Activated CD8-positive, alpha-beta T cell treated with anti-CD3 and anti-CD28 coated beads for 36 hours (primary cell): ENCODE results near the gene UBAC1. TPM values are rescaled to one million over a fixed set of nuclear protein-coding genes. Genes with fewer than 3 reads are reported as not detected.

Experiments
- ATAC-seq: fragments of 200-7000 bp; cut with Tn5 transposase; one replicate; pipeline ENCODE4 v1.10.0; 2021; ENCODE audit warnings: mild to moderate bottlenecking, moderate library complexity
- CTCF ChIA-PET: fragments of 350-600 bp; sonication (Branson Sonifier 250); formaldehyde crosslinking; loops from one replicate; lab custom pipeline; 2021; ENCODE audit warnings: antibody characterized with exemption; lab: Charles Lee
- POLR2A ChIA-PET: fragments of 350-600 bp; sonication (Branson Sonifier 250); formaldehyde crosslinking; loops from one replicate; lab custom pipeline; 2021; ENCODE audit warnings: antibody characterized with exemption; lab: Charles Lee
- DNase-seq: peaks from one replicate; pipeline ENCODE4 v3.0.0-alpha.2; 2020
- H3K27ac Mint-ChIP-seq: one replicate; pipeline ENCODE4 v1.8.0; 2021; ENCODE audit warnings: mild to moderate bottlenecking, mixed read lengths
- H3K27me3 Mint-ChIP-seq: one replicate; pipeline ENCODE4 v1.8.0; 2021; ENCODE audit warnings: mixed read lengths
- H3K36me3 Mint-ChIP-seq: one replicate; pipeline ENCODE4 v1.8.0; 2021; ENCODE audit warnings: low read depth, mixed read lengths
- H3K4me1 Mint-ChIP-seq: one replicate; pipeline ENCODE4 v1.8.0; 2021; ENCODE audit warnings: low read depth, mixed read lengths
- H3K4me3 Mint-ChIP-seq: one replicate; pipeline ENCODE4 v1.8.0; 2021; ENCODE audit warnings: mild to moderate bottlenecking, moderate library complexity, mixed read lengths
- H3K9me3 Mint-ChIP-seq: one replicate; pipeline ENCODE4 v1.8.0; 2021; ENCODE audit warnings: mixed read lengths
- intact Hi-C: fragments of 100-400 bp; cut with micrococcal nuclease; formaldehyde crosslinking; loops from one replicate; pipeline ENCODE4 v1.10.0; 2022
- total RNA-seq, 2 experiments: library from RNA; stranded (reverse); gene quantifications; one replicate each; pipeline ENCODE4 v1.2.3, GENCODE V29; 2021
- TF ChIP-seq, protein P1 (sequence below): fragments of 200-600 bp; IDR thresholded peaks from one replicate; pipeline ENCODE4 v1.8.0; 2022; ENCODE audit warnings: antibody characterized with exemption, mild to moderate bottlenecking

Gene UBAC1
- total RNA-seq, 2 experiments from 2014 or later: 32.4 to 34.3 TPM

DNA sequence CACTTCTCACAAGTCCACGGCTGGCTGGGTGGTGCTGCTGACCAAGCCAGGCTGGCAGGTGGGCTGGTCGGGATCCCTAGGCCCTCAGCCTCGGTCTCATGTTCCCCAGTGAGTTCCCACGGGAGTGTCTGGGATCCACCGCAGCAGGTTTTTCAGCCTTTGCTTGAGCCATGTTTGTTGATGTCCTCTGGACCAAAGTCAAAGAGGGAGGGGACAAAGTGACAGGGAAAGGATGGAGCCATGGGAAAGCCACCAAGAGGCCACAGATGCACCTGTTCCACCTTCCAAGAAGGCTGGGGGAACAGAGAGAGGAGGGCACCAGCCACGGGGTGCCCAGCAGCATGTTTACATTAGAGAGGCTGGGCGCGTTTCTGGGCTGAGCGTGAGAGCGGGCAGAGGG is 2.8 kb upstream of the UBAC1 start:
- ChIA-PET POLR2A (interaction anchor here (1.0 kb wide), 1 partner anchor 33 kb away, joined by 3 read pairs; no protein-coding TSS in a partner anchor), CTCF (interaction anchor here (1.4 to 1.6 kb wide), 2 partner anchors 157 to 159 kb away, joined by 5 to 6 read pairs; no protein-coding TSS in a partner anchor)
- ATAC-seq (no peak), DNase-seq (no peak)
- Mint-ChIP-seq H3K27ac (no peak overlapping the region), H3K9me3 (no peaks in the 10 kb centered on the region), H3K36me3 (no peaks in the 10 kb centered on the region), H3K4me3 (no peak overlapping the region), H3K27me3 (peaks cover 2% of the 10 kb centered on the region), H3K4me1 (peaks cover 31% of the 10 kb centered on the region)
- TF ChIP-seq, protein P1, sequence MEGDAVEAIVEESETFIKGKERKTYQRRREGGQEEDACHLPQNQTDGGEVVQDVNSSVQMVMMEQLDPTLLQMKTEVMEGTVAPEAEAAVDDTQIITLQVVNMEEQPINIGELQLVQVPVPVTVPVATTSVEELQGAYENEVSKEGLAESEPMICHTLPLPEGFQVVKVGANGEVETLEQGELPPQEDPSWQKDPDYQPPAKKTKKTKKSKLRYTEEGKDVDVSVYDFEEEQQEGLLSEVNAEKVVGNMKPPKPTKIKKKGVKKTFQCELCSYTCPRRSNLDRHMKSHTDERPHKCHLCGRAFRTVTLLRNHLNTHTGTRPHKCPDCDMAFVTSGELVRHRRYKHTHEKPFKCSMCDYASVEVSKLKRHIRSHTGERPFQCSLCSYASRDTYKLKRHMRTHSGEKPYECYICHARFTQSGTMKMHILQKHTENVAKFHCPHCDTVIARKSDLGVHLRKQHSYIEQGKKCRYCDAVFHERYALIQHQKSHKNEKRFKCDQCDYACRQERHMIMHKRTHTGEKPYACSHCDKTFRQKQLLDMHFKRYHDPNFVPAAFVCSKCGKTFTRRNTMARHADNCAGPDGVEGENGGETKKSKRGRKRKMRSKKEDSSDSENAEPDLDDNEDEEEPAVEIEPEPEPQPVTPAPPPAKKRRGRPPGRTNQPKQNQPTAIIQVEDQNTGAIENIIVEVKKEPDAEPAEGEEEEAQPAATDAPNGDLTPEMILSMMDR: no peak
- intact Hi-C loops: no loop called here

DNA sequence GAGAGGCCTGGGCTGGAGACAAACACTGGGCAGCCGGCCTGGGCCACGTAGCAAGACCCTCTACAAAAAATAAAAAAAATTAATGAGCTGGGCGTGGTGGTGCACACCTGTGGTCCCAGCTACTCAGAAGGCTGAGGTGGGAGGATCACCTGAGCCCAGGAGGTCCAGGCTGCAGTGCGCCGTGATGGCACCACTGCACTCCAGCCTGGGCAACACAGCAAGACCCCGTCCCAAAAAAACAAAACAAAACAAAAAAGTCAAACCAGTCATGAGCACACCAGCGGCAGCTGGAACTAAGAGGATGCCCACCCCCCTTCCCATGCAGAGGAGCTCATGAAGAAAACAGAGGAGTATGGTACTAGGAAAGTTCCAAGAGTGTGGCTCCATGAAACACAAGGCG is 2.2 kb upstream of the UBAC1 start:
- peaks cover 34% of the 10 kb centered on the region for H3K4me1 Mint-ChIP-seq
- H3K27ac Mint-ChIP-seq: no peak overlapping the region
- TF ChIP-seq, protein P1: no peak
- POLR2A ChIA-PET: interaction anchor here (1.0 kb wide), 1 partner anchor 33 kb away, joined by 3 read pairs; no protein-coding TSS in a partner anchor
- CTCF ChIA-PET: interaction anchor here (0.8 to 1.6 kb wide), 3 partner anchors 130 to 159 kb away, joined by 3 to 6 read pairs (median 5); no protein-coding TSS in a partner anchor
- DNase-seq: no peak
- H3K36me3 Mint-ChIP-seq: no peaks in the 10 kb centered on the region
- no peak for ATAC-seq
- intact Hi-C loops: no loop called here
- peaks cover 2% of the 10 kb centered on the region for H3K27me3 Mint-ChIP-seq
- no peak overlapping the region for H3K4me3 Mint-ChIP-seq
- no peaks in the 10 kb centered on the region for H3K9me3 Mint-ChIP-seq

DNA sequence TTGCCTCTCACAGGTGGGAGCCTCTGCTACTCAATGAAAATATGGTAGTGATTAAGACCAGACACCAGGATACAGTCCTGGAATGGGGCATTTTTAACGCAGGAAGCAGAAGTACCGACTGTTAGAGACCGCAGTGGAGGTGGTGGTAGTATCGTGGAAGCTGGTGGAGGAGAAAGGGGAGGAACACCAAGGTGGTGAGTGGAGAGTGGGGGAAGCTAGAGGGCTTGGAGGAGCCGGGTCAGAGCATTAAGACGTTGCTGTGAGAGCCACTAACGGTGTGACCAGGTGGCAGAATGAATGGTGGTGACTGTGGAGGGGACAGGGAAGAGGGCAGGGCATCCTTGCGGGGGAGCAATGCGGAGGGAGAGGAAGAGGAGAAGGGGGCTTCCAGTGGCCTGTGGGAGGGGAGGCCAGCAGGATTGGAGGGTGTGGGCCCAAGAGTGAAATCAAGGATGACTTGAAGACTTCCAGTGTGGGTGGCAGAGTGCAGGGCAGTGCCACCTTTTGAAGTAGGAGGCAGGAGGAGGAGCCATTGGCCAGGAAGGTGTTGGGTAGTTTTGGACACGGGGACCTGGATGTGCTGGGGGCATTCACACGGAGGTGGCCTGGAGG is 1.6 kb upstream of the UBAC1 start:
- Mint-ChIP-seq H3K4me1 (peaks cover 33% of the 10 kb centered on the region), H3K4me3 (peak overlapping the region; percentile 74), H3K9me3 (no peaks in the 10 kb centered on the region), H3K27me3 (peaks cover 2% of the 10 kb centered on the region), H3K36me3 (no peaks in the 10 kb centered on the region), H3K27ac (no peak overlapping the region)
- TF ChIP-seq, protein P1: no peak
- no peak for ATAC-seq
- no peak for DNase-seq
- intact Hi-C loops: no loop called here
- ChIA-PET POLR2A (interaction anchor here (1.0 kb wide), 1 partner anchor 32 kb away, joined by 3 read pairs; no protein-coding TSS in a partner anchor), CTCF (interaction anchor here (0.8 to 1.6 kb wide), 3 partner anchors 130 to 160 kb away, joined by 3 to 6 read pairs (median 5); no protein-coding TSS in a partner anchor)

DNA sequence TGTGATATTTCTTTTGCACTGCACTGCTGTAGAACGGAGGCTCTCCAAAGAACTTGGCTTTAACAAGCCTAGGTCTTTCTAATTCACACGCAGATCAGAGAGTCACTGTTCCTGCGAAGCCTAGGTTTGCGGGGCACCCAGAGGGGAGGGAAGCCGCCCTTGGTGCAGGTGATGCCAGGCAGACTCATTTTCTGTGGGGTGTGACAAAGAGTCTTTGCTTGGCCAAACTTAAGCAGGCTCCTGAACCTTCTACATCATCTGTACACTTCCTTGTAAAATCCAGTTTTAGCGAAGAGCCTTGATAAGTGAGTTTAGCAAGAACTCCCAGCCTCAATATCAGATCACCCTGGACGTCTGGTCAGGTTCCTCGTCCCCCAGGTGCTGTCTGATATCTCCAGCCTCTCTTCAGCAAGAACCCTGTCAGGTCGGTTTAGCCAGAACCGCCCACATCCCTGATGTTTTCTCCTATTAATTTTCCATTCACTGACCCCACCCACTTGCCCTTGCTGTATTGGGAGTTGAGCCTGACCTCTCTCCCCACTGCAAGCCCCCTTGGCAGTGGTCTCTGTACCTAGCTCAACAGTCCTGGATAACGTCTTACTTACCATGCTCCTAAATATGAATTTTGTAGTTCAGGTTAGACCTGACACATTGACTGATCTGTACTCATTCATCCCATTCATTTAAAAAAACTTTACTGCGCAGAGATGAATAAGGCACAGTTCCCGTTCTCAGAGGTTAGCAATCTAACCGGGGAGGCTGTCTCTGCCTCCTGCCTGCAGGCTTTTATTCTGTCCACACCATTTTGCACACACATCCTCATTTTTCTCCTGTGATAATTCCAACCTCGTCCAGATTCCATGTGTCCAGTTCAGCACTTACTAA is 880 bp upstream of the UBAC1 start:
- ChIA-PET CTCF (interaction anchor here (0.7 to 1.6 kb wide), 4 partner anchors 89 to 161 kb away, joined by 3 to 6 read pairs (median 4); no protein-coding TSS in a partner anchor), POLR2A (interaction anchor here (0.7 to 0.8 kb wide), 3 partner anchors 17 to 1671 kb away, joined by 3 read pairs; no protein-coding TSS in a partner anchor)
- intact Hi-C loops: no loop called here
- H3K9me3 Mint-ChIP-seq: no peaks in the 10 kb centered on the region
- H3K4me3 Mint-ChIP-seq: peak overlapping the region; percentile 74
- TF ChIP-seq, protein P1: no peak
- ATAC-seq (no peak), DNase-seq (no peak)
- H3K4me1 Mint-ChIP-seq: peaks cover 28% of the 10 kb centered on the region
- H3K27ac Mint-ChIP-seq: peak overlapping the region; percentile 41
- H3K36me3 Mint-ChIP-seq: no peaks in the 10 kb centered on the region
- H3K27me3 Mint-ChIP-seq: no peaks in the 10 kb centered on the region
